ENCODE measurements around the gene PLK1.

PLK1 gene

GRCh38 chr16:23682181-23682580 is 3.5 kb downstream of the PLK1 start:
- no peak for DNase-seq

- DNase-seq: no peak
These were observed 4.8 kb downstream of the PLK1 start for GRCh38 chr16:23683487-23683886.

GRCh38 chr16:23687034-23687808 is 8.5 kb downstream of the PLK1 start:
- no peak for DNase-seq

GRCh38 chr16:23689442-23690187 is 10.9 kb downstream of the PLK1 start:
- no peak for DNase-seq

GRCh38 chr16:23690771-23691482 is 12.2 kb downstream of the PLK1 start:
- DNase-seq: no peak

- no peak for DNase-seq
These were observed 12.9 kb downstream of the PLK1 start for GRCh38 chr16:23691483-23692189.

- no peak for DNase-seq
These were observed 13.6 kb downstream of the PLK1 start for GRCh38 chr16:23692190-23692837.

- no peak for DNase-seq
These were observed 15.6 kb downstream of the PLK1 start for GRCh38 chr16:23694265-23694643.

GRCh38 chr16:23694644-23695373 is 16.1 kb downstream of the PLK1 start:
- no peak for DNase-seq

- no peak for DNase-seq
These were observed 17.1 kb downstream of the PLK1 start for GRCh38 chr16:23695756-23696155.

GRCh38 chr16:23699100-23699499 is 20.4 kb downstream of the PLK1 start:
- peak; percentile 12 to 33 for DNase-seq

GRCh38 chr16:23700093-23700492 is 21.4 kb downstream of the PLK1 start:
- DNase-seq: no peak

- DNase-seq: no peak
These were observed 21.8 kb downstream of the PLK1 start for GRCh38 chr16:23700509-23700908.

GRCh38 chr16:23701045-23701444 is 22.4 kb downstream of the PLK1 start:
- no peak for DNase-seq

GRCh38 chr16:23702951-23703350 is 24.3 kb downstream of the PLK1 start:
- DNase-seq: no peak

GRCh38 chr16:23704772-23705516 is 26.3 kb downstream of the PLK1 start:
- no peak for DNase-seq

- no peak for DNase-seq
These were observed 26.8 kb downstream of the PLK1 start for GRCh38 chr16:23705517-23705902.

GRCh38 chr16:23706439-23706838 is 27.8 kb downstream of the PLK1 start:
- no peak for DNase-seq

GRCh38 chr16:23709536-23709935 is 30.8 kb downstream of the PLK1 start:
- no peak for DNase-seq

- no peak for DNase-seq
These were observed 31.3 kb downstream of the PLK1 start for GRCh38 chr16:23710008-23710407.

GRCh38 chr16:23710504-23710903 is 31.8 kb downstream of the PLK1 start:
- DNase-seq: no peak

Measured in CD4-positive, alpha-beta T cell treated with Interferon alpha-2 for 1 hour (primary cell).